GOT3 (cell line): ENCODE data around the gene SGO1.
"Not testable (repeated sequence)": the region's sequence is repeated elsewhere in the genome, so short reads cannot be mapped to it uniquely, and the experiment has no call there.

Source experiments
- DNase-seq: peaks from one replicate; lab custom pipeline; 2025; ENCODE audit warnings: mixed read lengths; lab: John Stamatoyannopoulos, UW

The SGO1 gene

GRCh38 chr3:20185679-20186599 is at the start of gene SGO1:
Gene SGO1 (minus strand): TSS chr3:20186206. CDS start chr3:20184027, 2,179 bp downstream.
- DNase-seq = peak; percentile 93

GRCh38 chr3:20235796-20236195 is 49.8 kb upstream of the SGO1 start:
- DNase-seq = no peak

- DNase-seq = no peak
These were observed 47.1 kb upstream of the SGO1 start for GRCh38 chr3:20232906-20233780.

- DNase-seq = no peak
These were observed 44.9 kb upstream of the SGO1 start for GRCh38 chr3:20230954-20231353.

- no peak for DNase-seq
These were observed 39.8 kb upstream of the SGO1 start for GRCh38 chr3:20225769-20226168.

- DNase-seq = no peak
These were observed 36.3 kb upstream of the SGO1 start for GRCh38 chr3:20222274-20222673.

GRCh38 chr3:20218215-20218614 is 32.2 kb upstream of the SGO1 start:
- DNase-seq = no peak

GRCh38 chr3:20215636-20216035 is 29.6 kb upstream of the SGO1 start:
- no peak for DNase-seq

- DNase-seq = not testable (repeated sequence)
These were observed 27.5 kb upstream of the SGO1 start for GRCh38 chr3:20213491-20213890.

GRCh38 chr3:20207945-20208344 is 21.9 kb upstream of the SGO1 start:
- DNase-seq = not testable (repeated sequence)

GRCh38 chr3:20205898-20206297 is 19.9 kb upstream of the SGO1 start:
- not testable (repeated sequence) for DNase-seq

GRCh38 chr3:20201143-20201542 is 15.1 kb upstream of the SGO1 start:
- DNase-seq = no peak

GRCh38 chr3:20197775-20198174 is 11.8 kb upstream of the SGO1 start:
- DNase-seq = no peak

GRCh38 chr3:20194793-20195460 is 8.9 kb upstream of the SGO1 start:
- no peak for DNase-seq

- DNase-seq = no peak
These were observed 5.0 kb upstream of the SGO1 start for GRCh38 chr3:20190991-20191390.

- DNase-seq = no peak
These were observed 596 bp upstream of the SGO1 start for GRCh38 chr3:20186600-20187004.

GRCh38 chr3:20185331-20185678 is 701 bp downstream of the SGO1 start:
- no peak for DNase-seq

GRCh38 chr3:20182206-20182605 is 3.8 kb downstream of the SGO1 start:
- DNase-seq = no peak

- no peak for DNase-seq
These were observed 4.7 kb downstream of the SGO1 start for GRCh38 chr3:20181276-20181675.

GRCh38 chr3:20173844-20174410 is 12.1 kb downstream of the SGO1 start:
- no peak for DNase-seq

GRCh38 chr3:20161714-20162113 is 24.3 kb downstream of the SGO1 start:
- no peak for DNase-seq

GRCh38 chr3:20160230-20160629 is 25.8 kb downstream of the SGO1 start:
- DNase-seq = no peak
